GM21381 (cell line): ENCODE data around the gene UBXN7.
"Not testable (repeated sequence)": the region's sequence is repeated elsewhere in the genome, so short reads cannot be mapped to it uniquely, and the experiment has no call there.

Experiments
- ATAC-seq: cut with Tn5 transposase; IDR thresholded peaks from one replicate; pipeline ENCODE4 v1.9.1; 2021; ENCODE audit warnings: mild to moderate bottlenecking, moderate library complexity; ENCODE audit not compliant: unreplicated experiment

Gene UBXN7

GRCh38 chr3:196419386-196419785 is 12.8 kb downstream of the UBXN7 start:
- no peak for ATAC-seq

DNA sequence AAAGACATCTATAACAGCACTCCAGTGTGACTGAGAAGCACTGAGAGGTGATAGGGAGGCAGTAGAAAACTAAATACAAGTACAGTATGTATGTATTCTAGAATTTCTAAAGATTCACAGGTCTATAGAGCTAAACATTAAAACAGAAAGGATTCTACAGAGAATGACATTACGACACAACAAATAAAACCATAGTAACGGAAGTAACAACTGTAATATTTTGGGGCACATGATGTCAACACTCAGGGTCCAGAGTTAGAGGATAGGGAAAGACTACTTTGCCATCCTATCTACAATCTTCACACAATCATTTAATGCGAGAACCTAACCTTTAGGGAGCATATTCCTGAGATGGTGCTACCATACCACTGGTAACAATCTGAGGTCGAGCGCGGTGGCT is 13.6 kb downstream of the UBXN7 start:
- no peak for ATAC-seq

GRCh38 chr3:196414469-196414868 is 17.8 kb downstream of the UBXN7 start:
- ATAC-seq: no peak

DNA sequence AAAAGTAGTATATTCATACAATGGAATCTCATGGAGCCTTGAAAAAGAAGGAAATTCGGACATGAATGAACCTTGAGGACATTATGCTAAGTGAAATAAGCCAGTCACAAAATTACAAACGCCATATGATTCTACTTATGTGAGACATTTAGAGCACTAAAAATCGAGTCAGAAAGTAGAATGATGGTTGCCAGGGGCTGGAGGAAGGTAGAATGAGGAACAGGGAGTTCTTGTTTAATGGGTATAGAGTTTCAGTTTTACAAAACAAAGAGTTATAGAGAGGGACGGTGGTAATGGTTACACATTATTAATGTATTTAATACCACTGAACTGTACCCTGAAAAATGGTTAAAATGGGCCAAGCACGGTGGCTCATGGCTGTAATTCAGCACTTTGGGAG is 19.5 kb downstream of the UBXN7 start:
- peak; percentile 84 for ATAC-seq

GRCh38 chr3:196409409-196409808 is 22.8 kb downstream of the UBXN7 start:
- ATAC-seq: no peak

GRCh38 chr3:196408565-196409300 is 23.5 kb downstream of the UBXN7 start:
- no peak for ATAC-seq

- no peak for ATAC-seq
These were observed 25.3 kb downstream of the UBXN7 start for GRCh38 chr3:196406811-196407470.

DNA sequence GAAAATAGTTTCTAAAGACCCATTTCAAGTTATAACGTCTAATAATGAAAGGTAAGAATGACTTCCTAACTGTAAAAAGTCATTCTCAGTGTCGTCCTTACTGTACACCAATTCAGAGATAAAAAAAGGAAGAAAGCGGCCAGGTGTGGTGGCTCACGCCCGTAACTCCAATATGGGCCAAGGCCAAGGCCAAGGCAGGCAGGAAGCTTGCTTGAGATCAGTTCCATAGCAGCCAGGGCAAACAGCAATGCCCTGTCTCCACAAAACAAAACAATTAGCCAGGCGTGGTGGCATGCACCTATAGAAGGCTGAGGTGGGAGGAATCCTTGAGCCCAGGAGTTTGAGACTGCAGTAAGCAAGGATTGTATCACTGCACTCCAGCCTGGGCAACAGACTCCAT is 31.9 kb downstream of the UBXN7 start:
- ATAC-seq: no peak

GRCh38 chr3:196399485-196399945 is 32.7 kb downstream of the UBXN7 start:
- no peak for ATAC-seq

DNA sequence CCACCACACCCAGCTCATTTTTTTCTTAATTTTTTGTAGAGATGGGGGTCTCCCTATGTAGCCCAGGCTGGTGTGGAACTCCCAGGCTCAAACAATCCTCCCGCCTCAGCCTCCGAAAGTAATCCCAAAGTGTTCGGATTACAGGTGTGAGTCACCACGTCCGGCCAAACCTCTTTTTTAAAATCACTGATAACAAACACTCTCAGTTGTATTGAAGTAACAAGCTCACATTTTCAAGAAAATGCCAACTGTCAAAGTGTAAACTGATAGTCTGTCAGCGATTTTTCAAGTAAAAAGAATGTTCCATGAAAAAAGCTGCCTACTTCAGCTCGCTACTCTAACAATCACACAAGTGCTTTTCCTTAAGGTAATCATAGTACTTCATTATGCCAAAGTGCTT is 33.4 kb downstream of the UBXN7 start:
- ATAC-seq: no peak

DNA sequence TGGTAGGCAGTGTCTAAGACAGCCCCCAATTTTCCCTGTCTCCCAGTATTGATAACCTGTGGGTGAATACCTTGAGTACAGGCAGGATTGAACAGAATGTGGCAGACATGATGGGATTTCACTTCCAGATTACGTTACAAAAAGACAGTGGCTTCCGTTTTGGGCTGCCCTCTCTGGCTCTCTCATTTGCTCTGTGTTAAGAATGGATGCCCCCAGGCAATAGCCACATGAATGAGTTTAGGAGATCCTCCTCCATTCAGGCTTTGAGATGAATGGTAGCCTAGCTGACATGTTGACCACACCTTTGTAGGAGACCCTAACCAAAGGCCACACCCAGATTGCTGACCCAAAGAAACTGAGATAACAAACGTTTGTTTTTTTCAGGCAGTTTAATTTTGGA is 34.3 kb downstream of the UBXN7 start:
- no peak for ATAC-seq

DNA sequence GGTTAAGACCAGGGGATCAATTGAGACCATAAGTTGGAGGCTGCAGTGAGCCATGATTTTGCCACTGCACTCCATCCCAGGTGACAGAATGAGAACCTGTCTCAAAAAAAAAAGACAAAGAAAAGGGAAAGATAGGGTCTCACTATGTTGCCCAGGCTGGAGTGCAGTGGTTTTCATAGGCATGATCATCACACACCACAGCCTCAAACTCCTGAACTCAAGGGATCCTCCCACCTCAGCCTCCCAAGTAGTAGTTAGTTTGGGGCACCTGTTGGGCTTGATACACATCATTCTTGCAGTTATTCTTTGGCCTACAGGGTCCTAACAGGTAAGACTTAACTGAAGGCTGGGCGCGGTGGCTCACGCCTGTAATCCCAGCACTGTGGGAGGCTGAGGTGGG is 42.1 kb downstream of the UBXN7 start:
- ATAC-seq: no peak

DNA sequence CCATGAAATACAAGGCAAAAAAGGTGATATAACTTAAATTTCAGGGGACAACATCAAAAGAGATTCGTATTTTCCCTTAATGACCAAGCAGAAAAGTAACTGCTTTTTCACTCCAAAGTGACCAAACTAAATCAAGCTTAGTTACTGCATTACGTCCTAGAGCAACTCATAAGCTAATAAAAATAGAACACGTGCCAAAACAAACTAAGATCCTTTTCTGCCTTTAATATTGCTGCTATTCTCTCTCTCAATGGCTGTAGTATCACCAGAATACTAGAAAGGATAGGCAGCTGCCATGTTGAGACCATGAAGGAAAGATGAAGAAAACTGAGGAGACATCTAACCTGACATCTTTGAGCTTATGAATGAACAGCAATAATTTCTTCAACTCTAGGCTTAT is 43.3 kb downstream of the UBXN7 start:
- no peak for ATAC-seq

DNA sequence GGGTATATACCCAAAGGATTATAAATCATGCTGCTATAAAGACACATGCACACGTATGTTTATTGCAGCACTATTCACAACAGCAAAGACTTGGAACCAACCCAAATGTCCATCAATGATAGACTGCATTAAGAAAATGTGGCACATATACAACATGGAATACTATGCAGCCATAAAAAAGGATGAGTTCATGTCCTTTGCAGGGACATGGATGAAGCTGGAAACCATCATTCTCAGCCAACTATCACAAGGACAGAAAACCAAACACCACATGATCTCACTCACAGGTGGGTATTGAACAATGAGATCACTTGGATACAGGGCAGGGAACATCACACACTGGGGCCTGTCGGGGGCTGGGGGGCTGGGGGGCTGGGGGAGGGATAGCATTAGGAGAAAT is 44.3 kb downstream of the UBXN7 start:
- not testable (repeated sequence) for ATAC-seq

DNA sequence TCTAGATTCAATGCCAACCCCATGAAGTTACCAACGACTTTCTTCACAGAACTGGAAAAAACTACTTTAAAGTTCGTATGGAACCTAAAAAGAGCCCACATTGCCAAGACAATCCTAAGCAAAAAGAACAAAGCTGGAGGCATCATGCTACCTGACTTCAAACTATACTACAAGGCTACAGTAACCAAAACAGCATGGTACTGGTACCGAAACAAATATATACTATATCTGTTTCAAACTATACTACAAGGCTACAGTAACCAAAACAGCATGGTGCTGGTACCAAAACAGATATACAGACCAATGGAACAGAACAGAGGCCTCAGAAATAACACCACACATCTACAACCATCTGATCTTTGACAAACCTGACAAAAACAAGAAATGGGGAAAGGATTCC is 45.4 kb downstream of the UBXN7 start:
- not testable (repeated sequence) for ATAC-seq

GRCh38 chr3:196386034-196386433 is 46.2 kb downstream of the UBXN7 start:
- not testable (repeated sequence) for ATAC-seq

GRCh38 chr3:196385446-196385845 is 46.8 kb downstream of the UBXN7 start:
- ATAC-seq: not testable (repeated sequence)

- ATAC-seq: no peak
These were observed 53.9 kb downstream of the UBXN7 start for GRCh38 chr3:196378146-196378841.

GRCh38 chr3:196377321-196377720 is 54.9 kb downstream of the UBXN7 start:
- no peak for ATAC-seq

- no peak for ATAC-seq
These were observed 66.5 kb downstream of the UBXN7 start for GRCh38 chr3:196365736-196366135.

DNA sequence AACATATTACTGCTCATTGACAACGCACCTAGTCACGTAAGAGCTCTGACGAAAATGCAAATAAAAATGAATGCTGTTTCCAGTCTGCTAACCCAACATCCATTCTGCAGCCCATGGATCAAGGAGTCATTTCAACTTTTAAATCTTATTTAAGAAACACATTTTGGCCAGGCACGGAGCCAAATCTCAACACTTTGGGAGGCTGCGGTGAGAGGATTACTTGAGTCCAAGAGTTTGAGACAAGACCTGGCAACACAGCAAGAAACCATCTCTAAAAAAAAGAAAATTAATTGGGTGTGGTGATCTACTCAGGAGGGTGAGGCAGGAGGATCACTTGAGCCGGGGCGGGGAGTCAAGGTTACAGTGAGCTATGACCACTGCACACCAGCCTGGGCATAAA is 71.6 kb downstream of the UBXN7 start:
- no peak for ATAC-seq

- ATAC-seq: not testable (repeated sequence)
These were observed 73.7 kb downstream of the UBXN7 start for GRCh38 chr3:196358540-196358939.
